G401 (cell line): ENCODE results near the gene DNAJC10. TPM values are rescaled to one million over a fixed set of nuclear protein-coding genes. Genes with fewer than 3 reads are reported as not detected.
"Not testable (repeated sequence)": the region's sequence is repeated elsewhere in the genome, so short reads cannot be mapped to it uniquely, and the experiment has no call there.

ENCODE experiments used
- DNase-seq: peaks from one replicate; pipeline ENCODE4 v3.0.0-alpha.2; 2015; ENCODE audit warnings: low spot score
- in situ Hi-C: cut with HindIII; loops from 2 replicates; pipeline ENCODE4 v1.10.0; 2016; ENCODE audit warnings: low sequenced_read_pairs, mixed read lengths
- total RNA-seq: library from RNA; depleted of rRNA; stranded (reverse); fragments of >200 nt; shearing (Covaris generic); gene quantifications from 2 replicates; pipeline ENCODE4 v1.2.3, GENCODE V29; 2014; rRNA removed

Gene DNAJC10, protein sequence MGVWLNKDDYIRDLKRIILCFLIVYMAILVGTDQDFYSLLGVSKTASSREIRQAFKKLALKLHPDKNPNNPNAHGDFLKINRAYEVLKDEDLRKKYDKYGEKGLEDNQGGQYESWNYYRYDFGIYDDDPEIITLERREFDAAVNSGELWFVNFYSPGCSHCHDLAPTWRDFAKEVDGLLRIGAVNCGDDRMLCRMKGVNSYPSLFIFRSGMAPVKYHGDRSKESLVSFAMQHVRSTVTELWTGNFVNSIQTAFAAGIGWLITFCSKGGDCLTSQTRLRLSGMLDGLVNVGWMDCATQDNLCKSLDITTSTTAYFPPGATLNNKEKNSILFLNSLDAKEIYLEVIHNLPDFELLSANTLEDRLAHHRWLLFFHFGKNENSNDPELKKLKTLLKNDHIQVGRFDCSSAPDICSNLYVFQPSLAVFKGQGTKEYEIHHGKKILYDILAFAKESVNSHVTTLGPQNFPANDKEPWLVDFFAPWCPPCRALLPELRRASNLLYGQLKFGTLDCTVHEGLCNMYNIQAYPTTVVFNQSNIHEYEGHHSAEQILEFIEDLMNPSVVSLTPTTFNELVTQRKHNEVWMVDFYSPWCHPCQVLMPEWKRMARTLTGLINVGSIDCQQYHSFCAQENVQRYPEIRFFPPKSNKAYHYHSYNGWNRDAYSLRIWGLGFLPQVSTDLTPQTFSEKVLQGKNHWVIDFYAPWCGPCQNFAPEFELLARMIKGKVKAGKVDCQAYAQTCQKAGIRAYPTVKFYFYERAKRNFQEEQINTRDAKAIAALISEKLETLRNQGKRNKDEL
- 107 and 150 TPM in 2 replicates for total RNA-seq

- peak; percentile 84 for DNase-seq
- in situ Hi-C loops = no loop called here
Measured at GRCh38 chr2:182715892-182716649, at the start of gene DNAJC10. DNAJC10 (plus strand) TSS chr2:182716257; CDS start chr2:182718087, 1,830 bp downstream.

DNA sequence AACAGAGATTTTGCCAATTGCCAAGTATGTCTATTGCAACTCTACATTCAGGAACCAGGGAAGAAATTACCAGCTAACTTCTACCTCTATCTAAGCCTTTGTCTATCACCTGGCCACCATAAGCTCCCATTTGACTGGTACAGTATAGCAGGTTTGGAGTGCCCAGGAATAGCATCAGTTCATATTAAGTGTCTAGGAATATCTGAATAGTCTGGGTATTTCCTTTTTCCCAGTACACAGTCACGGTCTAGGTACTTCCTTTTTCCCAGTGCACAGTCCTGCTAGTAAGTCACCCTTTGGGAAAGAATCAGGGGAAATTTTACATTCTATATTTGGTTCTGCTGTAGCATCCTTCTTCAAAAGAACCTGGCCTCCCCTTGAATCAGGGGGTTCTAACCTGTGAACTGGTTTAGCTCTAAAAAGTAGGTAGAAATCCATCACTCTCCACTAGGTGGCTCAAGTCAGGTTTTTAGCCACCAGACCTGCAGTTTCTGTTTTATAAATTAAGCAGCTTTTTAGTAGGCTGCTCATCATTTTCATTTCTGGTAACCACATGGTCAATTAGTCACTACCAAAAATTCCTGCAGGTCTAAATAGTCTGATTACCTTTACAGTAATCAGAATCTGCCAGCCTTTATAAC is 49.3 kb upstream of the DNAJC10 start:
- DNase-seq = no peak
- in situ Hi-C loops = no loop called here

GRCh38 chr2:182667315-182667695 is 48.8 kb upstream of the DNAJC10 start:
- in situ Hi-C loops = no loop called here
- DNase-seq = no peak

DNA sequence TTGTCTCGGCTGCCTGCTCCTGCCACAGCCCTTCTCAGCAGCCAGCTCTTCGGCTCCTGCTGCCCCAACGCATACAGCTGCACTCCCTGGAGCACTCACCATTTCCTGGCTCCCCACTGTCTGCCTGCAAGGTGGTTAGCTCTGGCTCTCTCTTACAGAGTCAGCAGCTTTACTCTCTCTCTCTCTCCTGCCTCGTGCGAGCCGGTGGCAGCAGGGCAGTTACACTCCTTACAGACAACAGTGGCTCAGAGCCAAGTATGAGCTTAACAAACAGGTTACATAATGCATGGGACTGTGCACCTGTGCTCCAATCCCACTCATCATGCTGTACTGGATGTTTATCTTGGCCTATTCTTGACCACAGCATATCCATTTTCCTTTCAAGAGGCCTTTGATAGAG is 47.4 kb upstream of the DNAJC10 start:
- DNase-seq = no peak
- in situ Hi-C loops = no loop called here

GRCh38 chr2:182672466-182673165 is 43.4 kb upstream of the DNAJC10 start:
- in situ Hi-C loops = no loop called here
- DNase-seq = no peak

DNA sequence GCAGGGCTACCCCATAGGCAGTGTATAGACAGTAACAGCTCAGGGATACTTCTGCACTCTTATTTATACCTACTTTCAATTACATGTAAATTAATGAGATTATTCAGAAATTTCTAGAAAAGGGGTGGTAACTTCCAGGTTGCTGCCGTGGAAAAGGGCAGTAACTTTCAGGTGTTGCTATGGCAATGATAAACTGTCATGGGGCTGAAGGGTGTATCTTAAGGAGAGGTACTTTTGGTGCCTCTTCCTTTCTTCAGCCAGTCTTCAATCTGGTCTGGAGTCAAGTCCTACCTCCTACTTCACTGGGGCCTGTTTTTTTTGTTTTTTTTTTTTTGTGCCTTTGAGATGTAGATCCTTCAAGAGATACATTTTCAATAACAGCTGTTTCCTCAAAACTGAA is 35.2 kb upstream of the DNAJC10 start:
- DNase-seq = no peak

DNA sequence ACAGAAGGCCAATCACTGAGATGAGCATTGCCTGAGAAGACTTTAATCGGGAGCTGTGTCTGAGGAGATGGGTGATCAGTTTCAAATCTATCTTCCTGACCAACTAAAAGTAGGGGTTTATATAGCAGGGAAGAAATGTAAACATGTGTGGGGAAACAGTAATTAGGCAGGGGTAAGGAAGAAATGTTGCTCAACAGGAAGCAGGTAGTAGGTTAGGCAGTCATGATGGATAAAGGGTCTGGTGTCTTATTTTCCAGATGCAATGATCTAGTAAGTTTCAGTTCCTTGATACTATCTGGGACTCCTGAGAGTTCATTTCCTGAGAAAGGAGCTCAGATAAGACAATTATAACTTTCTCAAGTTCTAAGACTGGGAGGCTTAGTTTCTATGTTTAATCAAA is 33.8 kb upstream of the DNAJC10 start:
- in situ Hi-C loops = no loop called here
- no peak for DNase-seq

More for the DNA sequence above, 35.2 kb upstream of the DNAJC10 start:
- in situ Hi-C loops = no loop called here

GRCh38 chr2:182685559-182685958 is 30.5 kb upstream of the DNAJC10 start:
- DNase-seq = no peak
- in situ Hi-C loops = no loop called here

- DNase-seq, in situ Hi-C loops: not testable (repeated sequence)
Measured at GRCh38 chr2:182686763-182687162, 29.3 kb upstream of the DNAJC10 start.

DNA sequence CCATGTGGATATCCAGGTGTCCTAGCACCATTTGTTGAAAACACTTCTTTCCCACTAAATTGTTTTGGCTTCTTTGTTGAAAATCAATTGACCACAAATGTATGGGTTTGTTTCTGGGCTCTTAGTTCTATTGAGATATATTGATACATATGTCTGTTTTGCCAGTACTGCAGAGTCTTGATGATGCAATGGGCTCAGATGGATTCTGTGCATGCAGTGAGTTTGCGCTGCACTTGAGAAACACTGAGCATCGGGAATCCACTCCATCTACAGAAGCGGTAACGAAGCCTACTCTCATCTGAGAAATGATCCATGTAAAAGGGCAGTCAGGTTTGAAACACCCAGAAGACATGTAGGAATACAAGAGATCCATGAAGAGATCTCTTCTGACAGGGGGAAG is 21.9 kb upstream of the DNAJC10 start:
- DNase-seq = no peak
- in situ Hi-C loops = no loop called here

GRCh38 chr2:182695776-182696175 is 20.3 kb upstream of the DNAJC10 start:
- DNase-seq = no peak
- in situ Hi-C loops = no loop called here

GRCh38 chr2:182698671-182699070 is 17.4 kb upstream of the DNAJC10 start:
- in situ Hi-C loops = no loop called here
- no peak for DNase-seq

DNA sequence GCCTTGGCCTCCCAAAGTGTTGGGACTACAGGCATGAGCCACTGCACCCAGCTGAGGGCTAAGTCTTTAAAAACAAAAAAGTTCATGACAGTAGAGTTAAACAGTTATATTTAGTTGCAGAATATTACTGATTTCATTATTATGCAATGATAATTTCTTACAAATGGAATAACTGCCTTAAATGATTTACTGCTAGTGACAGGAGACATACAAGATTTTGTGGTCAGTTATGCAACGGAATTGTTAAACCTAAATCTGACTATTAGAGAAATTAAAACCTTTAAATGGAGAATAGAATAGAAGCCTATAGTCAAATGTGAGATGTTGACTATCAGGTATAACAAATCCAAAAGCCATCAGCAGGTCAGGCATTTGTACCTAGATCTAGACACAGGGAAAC is 10.3 kb upstream of the DNAJC10 start:
- no peak for DNase-seq
- in situ Hi-C loops = no loop called here

DNA sequence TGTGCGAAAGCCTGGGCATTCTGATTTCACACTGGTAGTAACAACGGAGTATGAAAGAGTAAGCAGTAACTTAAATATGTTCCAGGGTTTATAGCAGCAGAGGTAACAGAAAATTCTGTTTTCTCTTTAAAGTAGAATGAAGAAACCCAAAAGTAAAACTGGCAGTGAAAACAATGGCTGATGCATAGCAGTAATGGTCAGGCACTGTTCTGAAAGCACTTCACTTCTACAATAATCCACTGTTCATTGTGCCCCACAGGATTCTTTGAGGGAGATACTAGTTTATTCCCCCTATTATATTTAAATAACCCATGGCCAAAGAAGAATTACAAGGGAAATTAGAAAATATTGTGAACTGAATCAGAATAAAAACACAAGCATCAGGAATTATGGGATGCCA is 9.3 kb upstream of the DNAJC10 start:
- in situ Hi-C loops = no loop called here
- DNase-seq = no peak

DNA sequence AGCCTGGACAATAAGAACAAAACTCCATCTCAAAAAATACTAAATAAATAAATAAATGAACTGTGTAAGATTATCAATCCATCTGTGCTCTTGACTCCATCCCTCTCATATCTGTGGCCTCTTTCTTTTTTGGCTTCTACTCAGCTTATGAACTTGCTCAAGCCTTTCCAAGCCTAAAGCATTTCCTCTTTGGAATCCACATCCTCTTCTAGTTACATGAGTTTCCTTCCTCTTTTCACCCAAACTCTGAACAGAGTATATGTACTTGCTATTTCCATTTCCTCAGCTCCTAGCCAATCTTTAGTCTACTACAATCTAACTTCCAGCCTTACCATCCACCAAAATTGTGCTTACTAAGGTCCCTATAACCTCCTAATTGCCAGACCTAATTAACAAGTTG is 2.5 kb upstream of the DNAJC10 start:
- no peak for DNase-seq
- in situ Hi-C loops = no loop called here

DNA sequence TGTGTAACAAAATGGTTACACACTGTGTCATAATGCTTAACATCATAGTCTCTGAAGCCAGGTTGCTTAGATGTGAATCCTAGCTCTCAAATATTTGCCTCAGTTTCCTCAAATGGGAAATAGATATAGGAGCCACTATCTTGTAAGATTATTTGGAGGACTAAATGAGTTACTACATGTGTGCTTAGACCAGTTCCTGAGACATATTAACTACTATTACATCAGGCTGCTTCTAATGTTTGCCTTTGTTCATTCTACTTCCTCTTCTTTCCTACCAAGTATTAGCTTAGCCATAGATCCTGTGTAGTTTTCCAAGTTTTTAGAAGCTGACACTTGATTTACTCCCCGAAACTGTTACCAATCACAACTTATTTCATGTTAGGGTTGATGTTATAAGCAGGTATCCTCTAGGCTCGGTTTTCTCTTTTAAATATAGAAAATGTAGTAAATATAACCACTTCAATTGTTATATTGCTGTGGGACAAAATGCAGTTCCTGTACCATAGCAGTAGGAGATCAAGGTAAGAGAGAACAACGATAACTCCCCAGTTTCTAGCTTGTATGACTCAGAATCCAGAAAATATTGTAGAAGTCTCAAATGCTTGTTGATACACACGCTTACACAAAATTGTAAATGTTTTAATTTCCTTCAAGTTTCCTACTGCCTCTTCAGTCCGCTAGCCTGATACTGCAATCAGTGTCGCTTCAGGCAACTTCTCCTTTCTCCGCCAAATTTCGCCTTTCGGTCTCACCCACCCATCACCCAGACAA is 751 bp upstream of the DNAJC10 start:
- in situ Hi-C loops = no loop called here
- DNase-seq = peak; percentile 27

GRCh38 chr2:182716650-182716979 is 558 bp downstream of the DNAJC10 start:
- in situ Hi-C loops = no loop called here
- DNase-seq = no peak

- peak; percentile 52 for DNase-seq
- in situ Hi-C loops = no loop called here
Measured at GRCh38 chr2:182717416-182717815, 1.4 kb downstream of the DNAJC10 start.
